ENCODE results near the gene ZNF672. TPM values are rescaled to one million over a fixed set of nuclear protein-coding genes. Genes with fewer than 3 reads are reported as not detected.
A peak's percentile ranks its signal among the peaks of the same experiment; 100 is the strongest.
"Not testable (repeated sequence)": the region's sequence is repeated elsewhere in the genome, so short reads cannot be mapped to it uniquely, and the experiment has no call there.

The ZNF672 gene
- polyA plus RNA-seq: 46.3 TPM

GRCh38 chr1:248837781-248838356, at the start of gene ZNF672:
TSS of gene ZNF672 (plus strand) at chr1:248838224. CDS start at chr1:248847275, 9,051 bp downstream.
- H3K4me3 Mint-ChIP-seq: no peak within 1 kb of the TSS
- H3K27me3 Mint-ChIP-seq: no peaks in the 10 kb centered on the region
- no peaks in the 10 kb centered on the region for H3K9me3 Mint-ChIP-seq
- peaks cover 12 to 30% (median 21%) of the 10 kb centered on the region in 3 donors for H3K4me1 Mint-ChIP-seq
- H3K36me3 Mint-ChIP-seq: peaks cover 2% of the 10 kb centered on the region
- H3K27ac Mint-ChIP-seq: peak within 1 kb of the TSS in 2 of 3 donors; percentile 99

GRCh38 chr1:248788327-248788726, 49.7 kb upstream of the ZNF672 start:
- no peak overlapping the region for H3K4me3 Mint-ChIP-seq
- peaks cover 17 to 38% (median 37%) of the 10 kb centered on the region in 3 donors for H3K4me1 Mint-ChIP-seq
- no peaks in the 10 kb centered on the region for H3K9me3 Mint-ChIP-seq
- no peaks in the 10 kb centered on the region for H3K27me3 Mint-ChIP-seq
- H3K27ac Mint-ChIP-seq: no peak overlapping the region
- peaks cover 2% of the 10 kb centered on the region for H3K36me3 Mint-ChIP-seq

DNA sequence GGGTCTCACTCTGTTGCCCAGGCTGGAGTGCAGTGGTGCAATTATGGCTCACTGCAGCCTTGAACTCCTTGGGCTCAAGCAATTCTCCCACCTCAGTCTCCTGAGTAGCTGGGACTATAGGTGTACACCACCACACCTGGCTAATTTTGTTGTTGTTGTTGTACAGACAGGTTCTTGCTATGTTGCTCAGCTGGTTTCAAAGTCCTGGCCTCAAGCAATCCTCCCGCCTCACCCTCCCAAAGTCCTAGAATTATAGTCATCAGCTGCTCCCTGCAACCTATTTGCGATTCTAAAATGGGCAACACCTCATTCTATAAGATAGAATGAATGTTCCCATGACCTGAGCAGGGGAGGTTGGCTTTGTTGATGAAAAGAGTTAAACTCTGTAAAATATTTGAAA, 48.7 kb upstream of the ZNF672 start:
- H3K4me1 Mint-ChIP-seq: peaks cover 16 to 43% (median 41%) of the 10 kb centered on the region in 3 donors
- H3K27ac Mint-ChIP-seq, H3K4me3 Mint-ChIP-seq, H3K27me3 Mint-ChIP-seq, H3K9me3 Mint-ChIP-seq, H3K36me3 Mint-ChIP-seq: not testable (repeated sequence)

DNA sequence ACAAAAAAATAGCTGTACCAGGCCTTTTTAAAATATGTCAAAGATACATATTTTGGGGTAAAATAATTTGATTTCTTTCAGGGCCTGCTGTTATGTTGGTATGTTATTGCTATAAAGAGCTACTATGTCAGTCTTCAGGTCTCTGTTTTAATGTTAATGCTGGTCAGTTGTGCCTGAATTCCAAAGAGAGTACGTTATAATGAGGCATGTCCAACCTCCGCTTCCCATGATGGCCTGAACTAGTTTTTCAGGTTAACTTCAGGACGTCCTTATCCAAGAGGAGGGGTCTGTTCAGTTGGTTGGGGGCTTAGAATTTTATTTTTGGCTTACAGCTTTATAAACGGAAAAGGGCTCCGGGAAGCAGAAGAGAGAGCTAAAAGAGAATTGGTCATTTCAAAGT, 47.6 kb upstream of the ZNF672 start:
- H3K36me3 Mint-ChIP-seq: peaks cover 2% of the 10 kb centered on the region
- H3K4me1 Mint-ChIP-seq: peaks cover 16 to 41% (median 38%) of the 10 kb centered on the region in 3 donors
- H3K27me3 Mint-ChIP-seq: no peaks in the 10 kb centered on the region
- peak overlapping the region in 1 of 4 donors; percentile 22 for H3K4me3 Mint-ChIP-seq
- H3K27ac Mint-ChIP-seq: peak overlapping the region in 1 of 3 donors; percentile 57
- H3K9me3 Mint-ChIP-seq: peaks cover 2 to 9% (median 3%) of the 10 kb centered on the region in 3 donors

- H3K4me1 Mint-ChIP-seq: peaks cover 16 to 40% (median 38%) of the 10 kb centered on the region in 3 donors
- peaks cover 2% of the 10 kb centered on the region for H3K36me3 Mint-ChIP-seq
- peaks cover 3 to 10% (median 3%) of the 10 kb centered on the region in 3 donors for H3K9me3 Mint-ChIP-seq
- H3K27ac Mint-ChIP-seq: peak overlapping the region in 1 of 3 donors; percentile 57
- no peak overlapping the region for H3K4me3 Mint-ChIP-seq
- no peaks in the 10 kb centered on the region for H3K27me3 Mint-ChIP-seq
Measured at GRCh38 chr1:248791010-248791409, 47.0 kb upstream of the ZNF672 start.

- H3K9me3 Mint-ChIP-seq: peaks cover 3 to 18% (median 6%) of the 10 kb centered on the region in 3 donors
- H3K36me3 Mint-ChIP-seq: peaks cover 2% of the 10 kb centered on the region
- H3K4me3 Mint-ChIP-seq: peak overlapping the region in 3 of 4 donors; percentile 48 to 81 (median 78)
- peak overlapping the region; percentile 71 to 89 (median 80) for H3K27ac Mint-ChIP-seq
- H3K4me1 Mint-ChIP-seq: peaks cover 13 to 39% (median 32%) of the 10 kb centered on the region in 3 donors
- H3K27me3 Mint-ChIP-seq: no peaks in the 10 kb centered on the region
Measured at GRCh38 chr1:248792342-248792741, 45.7 kb upstream of the ZNF672 start.

GRCh38 chr1:248793592-248793991, 44.4 kb upstream of the ZNF672 start:
- Mint-ChIP-seq H3K4me3 (no peak overlapping the region), H3K9me3 (peaks cover 6 to 21% (median 7%) of the 10 kb centered on the region in 3 donors), H3K27me3 (no peaks in the 10 kb centered on the region), H3K4me1 (peaks cover 13 to 44% (median 32%) of the 10 kb centered on the region in 3 donors), H3K36me3 (peaks cover 2% of the 10 kb centered on the region), H3K27ac (peak overlapping the region in 1 of 3 donors; percentile 72)

- H3K27me3 Mint-ChIP-seq, H3K36me3 Mint-ChIP-seq, H3K4me3 Mint-ChIP-seq: not testable (repeated sequence)
- peaks cover 6 to 21% (median 7%) of the 10 kb centered on the region in 3 donors for H3K9me3 Mint-ChIP-seq
- H3K27ac Mint-ChIP-seq: peak overlapping the region in 1 of 3 donors; percentile 10
- H3K4me1 Mint-ChIP-seq: peaks cover 13 to 44% (median 32%) of the 10 kb centered on the region in 3 donors
Measured at GRCh38 chr1:248794663-248795062, 43.4 kb upstream of the ZNF672 start.

DNA sequence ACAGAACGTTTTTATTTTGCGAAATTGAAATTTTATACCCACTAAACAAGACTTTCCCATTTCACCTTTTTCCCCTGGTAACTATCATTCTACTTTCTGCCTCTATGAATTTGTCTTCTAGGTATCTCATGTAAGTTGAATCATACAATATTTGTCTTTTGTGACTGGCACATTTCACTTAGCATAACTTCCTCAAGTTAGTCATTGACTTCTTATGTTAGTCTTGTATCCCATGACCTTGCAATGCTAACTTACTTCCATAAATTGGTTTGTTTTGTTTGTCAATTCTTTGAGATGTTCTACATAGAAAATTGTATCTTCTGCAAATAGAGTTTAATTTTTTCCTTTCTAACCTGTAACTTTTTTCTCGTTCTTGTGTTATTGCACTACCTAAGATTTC, 39.2 kb upstream of the ZNF672 start:
- Mint-ChIP-seq H3K27ac (no peak overlapping the region), H3K9me3 (peaks cover 8 to 23% (median 12%) of the 10 kb centered on the region in 3 donors), H3K4me3 (no peak overlapping the region), H3K27me3 (no peaks in the 10 kb centered on the region), H3K4me1 (peaks cover 8 to 36% (median 17%) of the 10 kb centered on the region in 3 donors), H3K36me3 (peaks cover 5% of the 10 kb centered on the region)

DNA sequence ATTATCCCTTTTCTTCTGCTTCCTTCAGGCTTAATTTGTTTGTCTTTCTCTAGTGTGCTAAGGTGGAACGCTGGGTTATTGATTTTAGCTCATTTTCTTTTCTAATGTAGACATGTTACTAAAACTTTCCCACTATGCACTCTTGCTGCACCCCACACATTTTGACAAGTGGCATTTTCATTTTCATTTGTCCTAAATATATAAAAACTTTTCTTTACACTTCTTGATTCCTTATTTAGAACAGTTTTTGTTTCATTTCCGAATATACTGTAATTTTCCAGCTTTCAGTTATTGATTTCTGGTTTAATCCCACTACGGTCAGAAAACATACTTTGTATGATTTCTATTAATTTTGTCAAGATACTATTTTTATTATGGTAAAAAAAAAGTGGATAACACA, 37.6 kb upstream of the ZNF672 start:
- peaks cover 18 to 39% (median 24%) of the 10 kb centered on the region in 3 donors for H3K4me1 Mint-ChIP-seq
- H3K4me3 Mint-ChIP-seq: peak overlapping the region in 1 of 4 donors; percentile 2
- H3K27me3 Mint-ChIP-seq: no peaks in the 10 kb centered on the region
- H3K9me3 Mint-ChIP-seq: peaks cover 5 to 17% (median 10%) of the 10 kb centered on the region in 3 donors
- peaks cover 7% of the 10 kb centered on the region for H3K36me3 Mint-ChIP-seq
- no peak overlapping the region for H3K27ac Mint-ChIP-seq

DNA sequence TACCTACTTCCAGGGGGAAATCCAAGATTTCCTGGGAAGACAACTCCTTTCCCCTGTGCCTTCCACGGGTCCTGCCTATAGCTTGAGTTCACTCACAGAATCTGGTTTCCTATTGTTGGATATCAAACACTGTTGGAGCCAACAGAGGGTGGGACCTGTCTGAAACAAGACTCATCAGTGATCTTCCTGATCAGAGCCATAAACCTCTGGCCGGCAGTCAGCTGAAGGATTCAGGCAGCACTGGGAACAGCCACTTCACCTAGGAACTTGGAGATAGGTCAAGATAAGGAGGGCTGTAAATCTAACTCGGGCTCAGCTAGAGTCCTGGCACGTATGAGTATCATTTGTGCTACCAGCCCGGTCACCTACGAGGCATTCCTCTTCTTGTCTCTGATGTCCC, 35.6 kb upstream of the ZNF672 start:
- Mint-ChIP-seq H3K9me3 (peaks cover 5 to 7% (median 7%) of the 10 kb centered on the region in 3 donors), H3K27me3 (no peaks in the 10 kb centered on the region), H3K36me3 (peaks cover 7% of the 10 kb centered on the region), H3K27ac (peak overlapping the region in 1 of 3 donors; percentile 88), H3K4me1 (peaks cover 32 to 40% (median 39%) of the 10 kb centered on the region in 3 donors), H3K4me3 (no peak overlapping the region)

DNA sequence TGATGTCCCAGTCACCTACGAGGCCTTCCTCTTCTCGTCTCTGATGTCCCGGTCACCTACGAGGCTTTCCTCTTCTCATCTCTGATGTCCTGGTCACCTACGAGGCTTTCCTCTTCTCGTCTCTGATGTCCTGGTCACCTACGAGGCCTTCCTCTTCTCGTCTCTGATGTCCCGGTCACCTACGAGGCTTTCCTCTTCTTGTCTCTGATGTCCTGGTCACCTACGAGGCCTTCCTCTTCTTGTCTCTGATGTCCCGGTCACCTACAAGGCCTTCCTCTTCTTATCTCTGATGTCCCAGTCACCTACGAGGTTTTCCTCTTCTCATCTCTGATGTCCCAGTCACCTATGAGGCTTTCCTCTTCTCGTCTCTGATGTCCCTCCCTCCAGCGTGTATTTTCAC, 34.5 kb upstream of the ZNF672 start:
- H3K27me3 Mint-ChIP-seq, H3K36me3 Mint-ChIP-seq, H3K9me3 Mint-ChIP-seq: not testable (repeated sequence)
- H3K27ac Mint-ChIP-seq: peak overlapping the region in 2 of 3 donors; percentile 49 to 91
- peaks cover 32 to 39% (median 35%) of the 10 kb centered on the region in 3 donors for H3K4me1 Mint-ChIP-seq
- H3K4me3 Mint-ChIP-seq: peak overlapping the region in 2 of 4 donors; percentile 8 to 63

GRCh38 chr1:248804771-248805681, 33.0 kb upstream of the ZNF672 start:
- H3K4me1 Mint-ChIP-seq: peaks cover 34 to 39% (median 37%) of the 10 kb centered on the region in 3 donors
- peak overlapping the region; percentile 49 to 97 (median 91) for H3K27ac Mint-ChIP-seq
- H3K27me3 Mint-ChIP-seq: no peaks in the 10 kb centered on the region
- H3K9me3 Mint-ChIP-seq: peaks cover 2 to 5% (median 5%) of the 10 kb centered on the region in 3 donors
- H3K36me3 Mint-ChIP-seq: peaks cover 7% of the 10 kb centered on the region
- peak overlapping the region; percentile 16 to 93 (median 88) for H3K4me3 Mint-ChIP-seq

GRCh38 chr1:248805876-248806275, 32.1 kb upstream of the ZNF672 start:
- peaks cover 7% of the 10 kb centered on the region for H3K36me3 Mint-ChIP-seq
- H3K4me3 Mint-ChIP-seq: peak overlapping the region in 1 of 4 donors; percentile 46
- H3K27ac Mint-ChIP-seq: peak overlapping the region; percentile 49 to 97 (median 91)
- H3K27me3 Mint-ChIP-seq: no peaks in the 10 kb centered on the region
- H3K4me1 Mint-ChIP-seq: peaks cover 33 to 36% (median 35%) of the 10 kb centered on the region in 3 donors
- H3K9me3 Mint-ChIP-seq: peaks cover 2 to 5% (median 5%) of the 10 kb centered on the region in 3 donors

Data from IgD-negative memory B cell (primary cell).